ENCODE data around the gene PPP1R2C.

DNA sequence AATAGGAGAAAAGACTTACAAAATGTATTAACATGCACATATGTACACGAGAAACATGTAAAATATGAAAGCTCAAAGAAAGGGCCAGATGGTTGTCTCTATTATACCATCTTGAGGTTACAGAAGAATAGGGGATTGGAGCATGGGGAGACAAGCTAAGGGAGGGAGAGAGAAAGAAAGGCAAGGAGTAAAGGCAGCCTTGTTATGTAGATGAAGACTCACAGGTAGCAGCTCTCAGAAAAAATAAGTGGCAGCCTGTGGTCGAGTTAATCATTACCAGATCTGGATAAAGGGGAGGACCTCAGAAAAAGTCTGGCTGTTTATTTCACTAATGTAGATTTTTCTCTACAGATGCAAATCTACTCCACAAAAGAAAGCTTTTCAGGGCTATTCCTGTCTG, 26.6 kb upstream of the PPP1R2C start:
- TF ChIP-seq, protein P1, sequence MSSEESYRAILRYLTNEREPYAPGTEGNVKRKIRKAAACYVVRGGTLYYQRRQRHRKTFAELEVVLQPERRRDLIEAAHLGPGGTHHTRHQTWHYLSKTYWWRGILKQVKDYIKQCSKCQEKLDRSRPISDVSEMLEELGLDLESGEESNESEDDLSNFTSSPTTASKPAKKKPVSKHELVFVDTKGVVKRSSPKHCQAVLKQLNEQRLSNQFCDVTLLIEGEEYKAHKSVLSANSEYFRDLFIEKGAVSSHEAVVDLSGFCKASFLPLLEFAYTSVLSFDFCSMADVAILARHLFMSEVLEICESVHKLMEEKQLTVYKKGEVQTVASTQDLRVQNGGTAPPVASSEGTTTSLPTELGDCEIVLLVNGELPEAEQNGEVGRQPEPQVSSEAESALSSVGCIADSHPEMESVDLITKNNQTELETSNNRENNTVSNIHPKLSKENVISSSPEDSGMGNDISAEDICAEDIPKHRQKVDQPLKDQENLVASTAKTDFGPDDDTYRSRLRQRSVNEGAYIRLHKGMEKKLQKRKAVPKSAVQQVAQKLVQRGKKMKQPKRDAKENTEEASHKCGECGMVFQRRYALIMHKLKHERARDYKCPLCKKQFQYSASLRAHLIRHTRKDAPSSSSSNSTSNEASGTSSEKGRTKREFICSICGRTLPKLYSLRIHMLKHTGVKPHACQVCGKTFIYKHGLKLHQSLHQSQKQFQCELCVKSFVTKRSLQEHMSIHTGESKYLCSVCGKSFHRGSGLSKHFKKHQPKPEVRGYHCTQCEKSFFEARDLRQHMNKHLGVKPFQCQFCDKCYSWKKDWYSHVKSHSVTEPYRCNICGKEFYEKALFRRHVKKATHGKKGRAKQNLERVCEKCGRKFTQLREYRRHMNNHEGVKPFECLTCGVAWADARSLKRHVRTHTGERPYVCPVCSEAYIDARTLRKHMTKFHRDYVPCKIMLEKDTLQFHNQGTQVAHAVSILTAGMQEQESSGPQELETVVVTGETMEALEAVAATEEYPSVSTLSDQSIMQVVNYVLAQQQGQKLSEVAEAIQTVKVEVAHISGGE (tag by site-specific recombination; conservative IDR thresholded peaks at IDR 0.05; ENCODE audit: low read depth), result no peak
- TF ChIP-seq OVOL3 (tag by site-specific recombination; IDR thresholded peaks at IDR 0.05) (no peak), GLI4 (tag by site-specific recombination; IDR thresholded peaks at IDR 0.05) (no peak), ZNF416 (tag by site-specific recombination; IDR thresholded peaks at IDR 0.05) (no peak)
- TF ChIP-seq, protein P2, sequence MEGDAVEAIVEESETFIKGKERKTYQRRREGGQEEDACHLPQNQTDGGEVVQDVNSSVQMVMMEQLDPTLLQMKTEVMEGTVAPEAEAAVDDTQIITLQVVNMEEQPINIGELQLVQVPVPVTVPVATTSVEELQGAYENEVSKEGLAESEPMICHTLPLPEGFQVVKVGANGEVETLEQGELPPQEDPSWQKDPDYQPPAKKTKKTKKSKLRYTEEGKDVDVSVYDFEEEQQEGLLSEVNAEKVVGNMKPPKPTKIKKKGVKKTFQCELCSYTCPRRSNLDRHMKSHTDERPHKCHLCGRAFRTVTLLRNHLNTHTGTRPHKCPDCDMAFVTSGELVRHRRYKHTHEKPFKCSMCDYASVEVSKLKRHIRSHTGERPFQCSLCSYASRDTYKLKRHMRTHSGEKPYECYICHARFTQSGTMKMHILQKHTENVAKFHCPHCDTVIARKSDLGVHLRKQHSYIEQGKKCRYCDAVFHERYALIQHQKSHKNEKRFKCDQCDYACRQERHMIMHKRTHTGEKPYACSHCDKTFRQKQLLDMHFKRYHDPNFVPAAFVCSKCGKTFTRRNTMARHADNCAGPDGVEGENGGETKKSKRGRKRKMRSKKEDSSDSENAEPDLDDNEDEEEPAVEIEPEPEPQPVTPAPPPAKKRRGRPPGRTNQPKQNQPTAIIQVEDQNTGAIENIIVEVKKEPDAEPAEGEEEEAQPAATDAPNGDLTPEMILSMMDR (tag by site-specific recombination; IDR thresholded peaks at IDR 0.05), result no peak
- TF ChIP-seq, protein P3, sequence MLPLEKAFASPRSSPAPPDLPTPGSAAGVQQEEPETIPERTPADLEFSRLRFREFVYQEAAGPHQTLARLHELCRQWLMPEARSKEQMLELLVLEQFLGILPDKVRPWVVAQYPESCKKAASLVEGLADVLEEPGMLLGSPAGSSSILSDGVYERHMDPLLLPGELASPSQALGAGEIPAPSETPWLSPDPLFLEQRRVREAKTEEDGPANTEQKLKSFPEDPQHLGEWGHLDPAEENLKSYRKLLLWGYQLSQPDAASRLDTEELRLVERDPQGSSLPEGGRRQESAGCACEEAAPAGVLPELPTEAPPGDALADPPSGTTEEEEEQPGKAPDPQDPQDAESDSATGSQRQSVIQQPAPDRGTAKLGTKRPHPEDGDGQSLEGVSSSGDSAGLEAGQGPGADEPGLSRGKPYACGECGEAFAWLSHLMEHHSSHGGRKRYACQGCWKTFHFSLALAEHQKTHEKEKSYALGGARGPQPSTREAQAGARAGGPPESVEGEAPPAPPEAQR (tag by site-specific recombination; IDR thresholded peaks at IDR 0.05), result no peak

Data from HEK293 (cell line).